Effector memory CD4-positive, alpha-beta T cell (primary cell): ENCODE data around the gene FAM50B.

Source experiments
- DNase-seq, 3 donors: peaks; one replicate each; pipeline ENCODE4 v3.0.0-alpha.2; 2020
- H3K27ac ChIP-seq: 2 replicates; pipeline ENCODE4 v1.7.0; 2013; ENCODE audit warnings: mild to moderate bottlenecking, low read length, moderate library complexity; ENCODE audit not compliant: insufficient read depth, poor library complexity, severe bottlenecking
- H3K27me3 ChIP-seq: replicated peaks from 2 replicates; pipeline ENCODE4 v1.7.0; 2013; ENCODE audit warnings: mild to moderate bottlenecking, low read length; ENCODE audit not compliant: insufficient read depth, control insufficient read depth, poor library complexity, severe bottlenecking
- H3K36me3 ChIP-seq: 2 replicates; pipeline ENCODE4 v1.7.0; 2013; ENCODE audit warnings: mild to moderate bottlenecking, low read length, moderate library complexity; ENCODE audit not compliant: control insufficient read depth, insufficient read depth
- H3K4me1 ChIP-seq: 2 replicates; pipeline ENCODE4 v1.7.0; 2013; ENCODE audit warnings: low read length, mild to moderate bottlenecking; ENCODE audit not compliant: control insufficient read depth, insufficient read depth, poor library complexity, severe bottlenecking
- H3K4me3 ChIP-seq: 2 replicates; pipeline ENCODE4 v1.7.0; 2013; ENCODE audit warnings: low read length, low read depth, mild to moderate bottlenecking; ENCODE audit not compliant: insufficient read depth, poor library complexity, severe bottlenecking
- H3K9me3 ChIP-seq: 2 replicates; pipeline ENCODE4 v1.7.0; 2013; ENCODE audit warnings: mild to moderate bottlenecking, low read length, moderate library complexity; ENCODE audit not compliant: control insufficient read depth

FAM50B gene

DNA sequence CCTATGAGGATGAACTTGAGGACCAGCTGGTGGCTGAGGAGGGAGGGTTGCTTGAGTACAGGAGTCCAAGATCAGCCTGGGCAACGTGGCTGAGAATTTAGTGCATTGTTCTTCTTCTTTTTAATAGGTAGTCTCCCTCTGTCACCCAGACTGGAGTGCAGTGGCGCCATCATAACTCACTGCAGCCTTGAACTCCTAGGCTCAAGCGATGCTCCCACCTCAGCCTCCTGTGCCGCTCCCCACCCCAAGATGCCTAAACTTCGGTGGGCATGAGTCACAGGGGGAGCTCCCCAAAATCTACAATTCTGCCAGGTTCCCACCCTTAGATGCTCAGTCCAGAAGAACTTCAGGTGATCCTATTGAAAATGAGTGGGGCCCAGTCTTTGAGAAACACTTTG is 21.4 kb downstream of the FAM50B start:
- H3K36me3 ChIP-seq: no peaks in the 10 kb centered on the region
- H3K27ac ChIP-seq: no peak overlapping the region
- no peaks in the 10 kb centered on the region for H3K27me3 ChIP-seq
- H3K9me3 ChIP-seq: no peaks in the 10 kb centered on the region
- no peak for DNase-seq
- peaks cover 22% of the 10 kb centered on the region for H3K4me1 ChIP-seq
- no peak overlapping the region for H3K4me3 ChIP-seq

DNA sequence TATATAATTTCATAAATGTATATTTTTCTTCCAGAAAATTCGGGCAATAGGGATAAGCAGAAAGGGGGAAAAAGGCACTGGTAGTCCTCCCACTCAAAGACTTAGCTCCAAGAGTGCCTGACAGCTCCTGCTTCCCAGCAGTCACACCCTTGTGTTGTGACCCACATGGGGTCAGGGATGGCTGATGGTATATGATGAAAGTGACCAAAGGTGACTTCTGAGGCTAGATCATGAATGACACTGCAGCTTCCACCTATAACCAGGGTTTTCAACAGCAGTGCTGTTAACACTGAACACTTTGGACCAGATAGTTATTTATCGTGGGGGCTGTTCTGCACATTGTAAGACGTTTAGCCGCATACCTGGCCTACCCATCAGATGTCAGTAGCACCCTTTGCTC is 22.3 kb downstream of the FAM50B start:
- H3K27ac ChIP-seq: no peak overlapping the region
- peaks cover 22% of the 10 kb centered on the region for H3K4me1 ChIP-seq

DNA sequence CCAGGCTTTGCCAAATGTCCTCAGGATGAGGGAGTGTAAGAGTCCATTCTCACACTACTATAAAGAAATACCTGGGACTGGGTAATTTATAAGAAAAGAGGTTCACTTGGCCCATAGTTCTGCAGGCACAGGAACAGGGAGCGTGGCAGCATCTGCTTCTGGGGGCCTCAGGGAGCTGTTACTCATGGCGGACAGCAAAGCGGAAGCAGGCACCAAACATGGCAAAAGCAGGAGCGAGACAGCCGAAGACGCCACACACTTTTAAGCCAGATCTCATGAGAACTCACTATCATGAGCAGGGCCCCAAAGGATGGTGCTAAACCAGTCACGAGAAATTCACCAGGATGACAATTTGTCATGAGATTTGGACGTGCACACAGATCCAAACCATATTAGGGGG is 22.8 kb downstream of the FAM50B start:
- no peaks in the 10 kb centered on the region for H3K27me3 ChIP-seq
- H3K9me3 ChIP-seq: no peaks in the 10 kb centered on the region
- DNase-seq: no peak
- peaks cover 22% of the 10 kb centered on the region for H3K4me1 ChIP-seq
- H3K27ac ChIP-seq: no peak overlapping the region
- no peak overlapping the region for H3K4me3 ChIP-seq
- H3K36me3 ChIP-seq: no peaks in the 10 kb centered on the region

More for the DNA sequence above, 22.3 kb downstream of the FAM50B start:
- no peaks in the 10 kb centered on the region for H3K36me3 ChIP-seq
- no peak overlapping the region for H3K4me3 ChIP-seq
- no peak for DNase-seq
- no peaks in the 10 kb centered on the region for H3K9me3 ChIP-seq
- no peaks in the 10 kb centered on the region for H3K27me3 ChIP-seq

DNA sequence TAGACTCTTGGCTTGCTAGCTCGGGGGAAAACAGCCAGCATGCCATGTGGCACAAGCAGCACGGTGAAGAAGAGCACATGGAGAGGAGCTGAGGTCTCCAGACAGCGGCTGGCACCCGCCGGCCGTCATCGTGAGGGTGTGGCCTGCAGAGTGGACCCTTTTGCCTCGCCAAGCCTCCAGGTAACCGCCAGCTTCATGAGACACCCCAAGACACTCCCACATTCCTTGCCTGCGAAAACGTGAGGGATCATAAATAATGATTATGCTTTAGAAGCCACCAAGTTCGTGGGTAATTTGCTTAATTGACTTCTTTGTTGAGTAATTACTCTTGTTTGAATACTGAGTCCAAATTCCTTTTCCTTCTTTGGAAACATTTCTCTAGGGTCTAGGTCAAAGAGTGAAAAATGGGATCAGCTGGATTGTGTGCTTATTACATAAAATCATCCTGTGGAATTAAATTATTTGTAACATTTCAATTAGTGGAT is 23.2 kb downstream of the FAM50B start:
- peaks cover 22% of the 10 kb centered on the region for H3K4me1 ChIP-seq
- H3K27me3 ChIP-seq: no peaks in the 10 kb centered on the region
- H3K4me3 ChIP-seq: no peak overlapping the region
- no peak for DNase-seq
- no peaks in the 10 kb centered on the region for H3K36me3 ChIP-seq
- no peaks in the 10 kb centered on the region for H3K9me3 ChIP-seq
- no peak overlapping the region for H3K27ac ChIP-seq

DNA sequence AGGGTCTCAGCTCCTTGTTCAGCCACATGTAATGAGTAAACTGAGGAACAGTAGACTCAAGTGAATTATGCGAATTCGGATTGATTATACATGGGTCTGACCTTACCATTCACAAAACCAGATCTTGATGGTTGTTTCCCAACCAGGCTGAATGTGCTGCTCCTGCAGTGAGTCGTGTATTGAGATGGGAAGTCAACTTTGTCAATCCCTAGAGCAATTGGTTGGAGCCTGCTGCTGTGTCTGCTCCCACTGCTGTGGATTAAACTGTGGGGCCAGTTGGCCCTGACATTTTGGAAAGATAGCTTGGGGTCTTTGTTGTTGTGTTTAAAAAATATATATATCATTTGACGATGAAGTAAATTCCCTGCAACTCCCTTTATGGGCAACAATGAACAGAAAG is 23.9 kb downstream of the FAM50B start:
- DNase-seq: no peak
- Histone ChIP-seq H3K4me1 (peaks cover 17% of the 10 kb centered on the region), H3K4me3 (no peak overlapping the region), H3K27me3 (no peaks in the 10 kb centered on the region), H3K9me3 (no peaks in the 10 kb centered on the region), H3K36me3 (no peaks in the 10 kb centered on the region), H3K27ac (no peak overlapping the region)

DNA sequence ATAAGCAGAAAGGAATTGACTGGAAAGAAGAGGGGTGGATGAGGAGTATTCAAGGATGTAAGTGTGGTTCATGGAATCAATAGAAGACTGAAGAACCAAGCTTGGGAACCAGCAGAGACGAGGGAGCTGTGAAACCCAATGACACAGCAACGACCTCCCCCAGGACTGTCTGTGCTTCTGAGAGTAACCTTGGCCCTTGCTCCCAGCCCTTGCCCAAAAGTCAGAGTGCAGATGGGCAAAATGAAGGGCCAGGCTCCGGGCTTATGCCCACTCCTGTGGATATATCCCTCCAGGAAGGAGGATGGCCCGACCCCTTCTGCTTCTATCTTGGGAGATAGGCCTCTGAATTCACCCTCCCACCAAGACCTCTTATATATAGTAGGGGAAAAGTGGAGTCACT is 24.9 kb downstream of the FAM50B start:
- Histone ChIP-seq H3K27me3 (no peaks in the 10 kb centered on the region), H3K9me3 (no peaks in the 10 kb centered on the region), H3K4me3 (no peak overlapping the region), H3K36me3 (no peaks in the 10 kb centered on the region), H3K4me1 (peaks cover 9% of the 10 kb centered on the region), H3K27ac (no peak overlapping the region)
- DNase-seq: no peak

DNA sequence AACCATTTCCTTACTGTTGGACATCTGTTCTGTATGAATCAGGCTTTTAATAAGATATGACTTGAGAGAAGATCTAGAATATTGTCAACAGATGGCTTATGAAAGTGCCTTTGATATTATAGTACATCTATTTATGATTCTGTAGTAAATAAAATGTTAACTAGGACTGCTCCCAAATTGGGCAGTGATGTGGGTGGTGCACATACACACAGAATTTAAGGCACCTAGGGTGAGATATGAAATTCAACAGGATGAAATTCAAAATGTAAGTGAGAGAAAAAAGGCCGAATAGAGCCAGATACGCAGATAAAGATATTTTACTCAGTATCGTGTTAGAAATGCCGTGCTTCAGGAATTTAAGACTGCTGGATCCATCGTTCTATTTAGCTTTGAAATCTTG is 26.3 kb downstream of the FAM50B start:
- H3K27me3 ChIP-seq: no peaks in the 10 kb centered on the region
- DNase-seq: no peak
- H3K9me3 ChIP-seq: no peaks in the 10 kb centered on the region
- H3K4me3 ChIP-seq: no peak overlapping the region
- H3K27ac ChIP-seq: no peak overlapping the region
- H3K4me1 ChIP-seq: no peaks in the 10 kb centered on the region
- no peaks in the 10 kb centered on the region for H3K36me3 ChIP-seq

DNA sequence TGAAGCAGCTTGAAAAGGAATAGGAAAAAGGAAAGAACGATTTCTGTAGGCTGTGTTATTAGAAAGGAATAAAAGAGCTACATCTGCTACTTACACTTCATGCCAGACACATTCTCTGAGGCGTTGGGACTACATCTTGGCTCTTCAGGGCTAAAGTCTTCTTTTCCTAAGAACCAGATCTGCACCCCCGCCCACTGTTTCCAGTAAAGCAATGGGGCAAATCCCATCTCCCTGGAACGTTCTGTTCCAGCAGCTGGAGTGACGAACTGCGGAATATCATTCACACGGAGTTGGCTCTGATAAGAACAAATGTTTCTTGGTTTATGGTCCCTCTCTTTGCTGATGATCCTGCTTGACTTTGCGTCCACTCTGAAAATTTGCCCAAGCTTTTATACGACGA is 26.9 kb downstream of the FAM50B start:
- no peak overlapping the region for H3K4me3 ChIP-seq

DNA sequence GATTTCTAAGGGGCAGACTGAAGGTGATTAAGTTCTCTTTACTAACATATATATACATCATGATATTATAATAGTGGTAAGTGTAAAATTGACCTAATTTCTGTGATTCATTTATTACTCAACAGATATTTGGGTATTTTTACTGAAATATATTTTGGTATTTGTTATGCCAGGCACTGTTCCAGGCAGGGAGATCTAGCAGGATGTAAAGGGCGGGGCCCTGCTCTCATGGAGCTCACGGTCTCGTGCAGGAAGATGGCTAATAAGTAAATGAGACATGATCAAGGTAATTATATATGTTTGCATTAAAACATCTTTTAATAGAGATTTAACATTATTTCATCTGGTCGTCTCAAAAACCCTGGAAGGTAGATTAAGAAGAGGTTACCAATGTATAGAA is 27.7 kb downstream of the FAM50B start:
- Histone ChIP-seq H3K9me3 (no peaks in the 10 kb centered on the region), H3K27ac (no peak overlapping the region), H3K36me3 (no peaks in the 10 kb centered on the region), H3K4me1 (no peaks in the 10 kb centered on the region), H3K27me3 (no peaks in the 10 kb centered on the region), H3K4me3 (no peak overlapping the region)
- DNase-seq: no peak

More for the DNA sequence above, 26.9 kb downstream of the FAM50B start:
- no peak for DNase-seq
- Histone ChIP-seq H3K36me3 (no peaks in the 10 kb centered on the region), H3K4me1 (no peaks in the 10 kb centered on the region), H3K27me3 (no peaks in the 10 kb centered on the region), H3K27ac (no peak overlapping the region), H3K9me3 (no peaks in the 10 kb centered on the region)

DNA sequence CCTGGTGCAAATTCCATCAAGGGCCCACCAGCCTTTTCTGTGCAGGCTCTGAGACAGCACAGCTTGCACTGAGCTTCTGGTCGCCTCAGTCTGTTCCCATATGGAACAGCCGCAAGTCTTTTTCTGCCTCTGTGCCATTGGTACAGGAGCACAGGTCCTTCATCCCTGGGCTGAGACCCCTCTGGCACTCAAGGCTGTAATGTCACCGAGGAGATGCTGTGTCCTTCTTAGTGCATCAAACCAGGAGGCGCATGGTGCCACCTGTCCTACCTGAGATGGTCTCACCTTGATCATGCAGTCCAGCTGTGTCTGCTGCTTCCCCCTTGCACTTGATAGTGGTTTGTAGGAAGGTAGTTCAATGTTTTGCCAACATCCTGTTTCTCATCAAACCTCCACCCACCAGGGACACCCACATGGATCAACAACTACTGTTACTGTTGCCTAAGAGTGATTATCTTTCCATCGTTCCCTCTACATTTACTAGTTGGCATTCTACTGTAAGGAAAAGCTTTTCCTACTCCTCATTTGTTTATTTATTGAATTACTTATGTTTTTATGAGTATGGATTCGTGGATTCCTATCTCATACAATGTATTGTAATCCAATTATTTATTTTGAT is 29.0 kb downstream of the FAM50B start:
- Histone ChIP-seq H3K9me3 (no peaks in the 10 kb centered on the region), H3K27ac (no peak overlapping the region), H3K27me3 (no peaks in the 10 kb centered on the region), H3K4me3 (no peak overlapping the region), H3K36me3 (no peaks in the 10 kb centered on the region), H3K4me1 (no peaks in the 10 kb centered on the region)
- DNase-seq: no peak
